NCI-H1092 (cell line): Measurements from ENCODE around the gene PPP1R7.

Experiments
- DNase-seq: peaks from one replicate; lab custom pipeline; 2025; lab: John Stamatoyannopoulos, UW

Gene PPP1R7

GRCh38 chr2:241230435-241230834 is 80.2 kb downstream of the PPP1R7 start:
- no peak for DNase-seq

GRCh38 chr2:241232736-241233575 is 82.7 kb downstream of the PPP1R7 start:
- DNase-seq: no peak
